ENCODE results near the gene NAGK. TPM values are rescaled to one million over a fixed set of nuclear protein-coding genes. Genes with fewer than 3 reads are reported as not detected.

NAGK gene
- total RNA-seq, result 94.1 and 102 TPM in 2 replicates

GRCh38 chr2:71068218-71069035 lies at the start of gene NAGK:
Gene NAGK, plus strand, starts transcription at chr2:71068648. Its CDS starts 36 bp downstream, at chr2:71068684.

Other genes starting within 250 kb of the NAGK start
- gene CLEC4F, start 248.0 kb upstream of the NAGK start, total RNA-seq, result not detected in 2 replicates
- not detected in 2 replicates for gene CD207, start 232.8 kb upstream of the NAGK start, total RNA-seq
- 0.14 and 0.23 TPM in 2 replicates for gene VAX2, start 168.1 kb upstream of the NAGK start, total RNA-seq
- not detected in 2 replicates for gene ATP6V1B1, start 132.7 kb upstream of the NAGK start, total RNA-seq
- gene ANKRD53, start 90.0 kb upstream of the NAGK start, total RNA-seq, result 0.28 TPM in 1 of 2 replicates, not detected in the other
- gene TEX261, start 73.8 kb upstream of the NAGK start, total RNA-seq, result 20.3 and 31.9 TPM in 2 replicates
- gene MCEE, start 61.6 kb downstream of the NAGK start, total RNA-seq, result 6.8 and 7.0 TPM in 2 replicates
- 16.6 and 23.3 TPM in 2 replicates for gene MPHOSPH10, start 62.0 kb downstream of the NAGK start, total RNA-seq
- 5.0 and 5.9 TPM in 2 replicates for gene PAIP2B, start 158.5 kb downstream of the NAGK start, total RNA-seq

All from airway epithelial cell (primary cell).